H9 (cell line): ENCODE measurements around the gene LHPP. TPM values are rescaled to one million over a fixed set of nuclear protein-coding genes. Genes with fewer than 3 reads are reported as not detected.

Experiments
- DNase-seq: peaks from one replicate; pipeline ENCODE4 v3.0.0-alpha.2; 2017
- H2AFZ ChIP-seq: one replicate; pipeline ENCODE4 v1.6.1; 2013; ENCODE audit warnings: mild to moderate bottlenecking, low read length, control low read depth, moderate library complexity
- H2AK5ac ChIP-seq: 2 replicates; pipeline ENCODE4 v1.6.1; 2013; ENCODE audit warnings: low read length, control low read depth, mixed read lengths; ENCODE audit not compliant: insufficient read length
- H2BK120ac ChIP-seq: one replicate; pipeline ENCODE4 v1.6.1; 2013; ENCODE audit warnings: low read depth, mild to moderate bottlenecking, low read length, control low read depth, inconsistent platforms; ENCODE audit not compliant: poor library complexity, severe bottlenecking
- H2BK12ac ChIP-seq: 2 replicates; pipeline ENCODE4 v1.6.1; 2013; ENCODE audit warnings: low read length, control low read depth, mixed read lengths, low read depth; ENCODE audit not compliant: insufficient read length
- H2BK15ac ChIP-seq: 2 replicates; pipeline ENCODE4 v1.6.1; 2013; ENCODE audit warnings: low read depth, low read length, control low read depth
- H2BK20ac ChIP-seq: one replicate; pipeline ENCODE4 v1.6.1; 2013; ENCODE audit warnings: low read depth, mild to moderate bottlenecking, low read length, control low read depth, inconsistent platforms; ENCODE audit not compliant: poor library complexity, severe bottlenecking
- H2BK5ac ChIP-seq: 2 replicates; pipeline ENCODE4 v1.6.1; 2013; ENCODE audit warnings: low read length, control low read depth, mixed read lengths; ENCODE audit not compliant: insufficient read length
- H3K14ac ChIP-seq: 2 replicates; pipeline ENCODE4 v1.6.1; 2013; ENCODE audit warnings: low read length, control low read depth; ENCODE audit not compliant: insufficient read depth
- H3K18ac ChIP-seq: 2 replicates; pipeline ENCODE4 v1.6.1; 2013; ENCODE audit warnings: low read depth, mild to moderate bottlenecking, mixed read lengths, low read length, control low read depth; ENCODE audit not compliant: insufficient read length
- H3K23ac ChIP-seq: 2 replicates; pipeline ENCODE4 v1.6.1; 2013; ENCODE audit warnings: low read length, control low read depth, mixed read lengths, low read depth; ENCODE audit not compliant: insufficient read length
- H3K23me2 ChIP-seq: 2 replicates; pipeline ENCODE4 v1.6.1; 2013; ENCODE audit warnings: low read depth, mild to moderate bottlenecking, mixed read lengths, low read length, control low read depth; ENCODE audit not compliant: insufficient read length, poor library complexity, severe bottlenecking
- H3K27ac ChIP-seq: 2 replicates; pipeline ENCODE4 v1.5.1; 2013; ENCODE audit warnings: low read length, control low read depth, mixed read lengths, low read depth; ENCODE audit not compliant: insufficient read length
- H3K27me3 ChIP-seq: 2 replicates; pipeline ENCODE4 v1.6.1; 2013; ENCODE audit warnings: low read length, control low read depth, inconsistent platforms; ENCODE audit not compliant: insufficient read depth
- H3K4ac ChIP-seq: 2 replicates; pipeline ENCODE4 v1.6.1; 2013; ENCODE audit warnings: low read depth, mild to moderate bottlenecking, control low read depth, inconsistent platforms, low read length, moderate library complexity
- H3K4me1 ChIP-seq: 2 replicates; pipeline ENCODE4 v1.6.1; 2013; ENCODE audit warnings: low read length, control low read depth, inconsistent platforms; ENCODE audit not compliant: insufficient read depth
- H3K4me2 ChIP-seq: 2 replicates; pipeline ENCODE4 v1.6.1; 2013; ENCODE audit warnings: low read length, control low read depth, mixed read lengths; ENCODE audit not compliant: insufficient read length, insufficient read depth
- H3K56ac ChIP-seq: 2 replicates; pipeline ENCODE4 v1.6.1; 2013; ENCODE audit warnings: low read depth, mild to moderate bottlenecking, mixed read lengths, low read length, control low read depth; ENCODE audit not compliant: insufficient read length
- H3K79me1 ChIP-seq: 2 replicates; pipeline ENCODE4 v1.6.1; 2013; ENCODE audit warnings: low read depth, mild to moderate bottlenecking, moderate library complexity, low read length, control low read depth, inconsistent platforms; ENCODE audit not compliant: insufficient read depth, poor library complexity, severe bottlenecking
- H3K79me2 ChIP-seq: 2 replicates; pipeline ENCODE4 v1.6.1; 2013; ENCODE audit warnings: low read length, control low read depth, inconsistent platforms; ENCODE audit not compliant: insufficient read depth
- H3K9ac ChIP-seq: 2 replicates; pipeline ENCODE4 v1.6.1; 2013; ENCODE audit warnings: low read length, control low read depth, mixed read lengths; ENCODE audit not compliant: insufficient read length; ENCODE audit errors: extremely low read depth
- H3K9me3 ChIP-seq: one replicate; pipeline ENCODE4 v1.6.1; 2013; ENCODE audit warnings: low read depth, low read length, inconsistent platforms; ENCODE audit not compliant: control insufficient read depth
- H3T11ph ChIP-seq: one replicate; pipeline ENCODE4 v1.6.1; 2013; ENCODE audit warnings: mild to moderate bottlenecking, low read length, control low read depth, inconsistent platforms
- H4K20me1 ChIP-seq: one replicate; pipeline ENCODE4 v1.6.1; 2013; ENCODE audit not compliant: control insufficient read depth, insufficient read length, insufficient read depth
- H4K5ac ChIP-seq: 2 replicates; pipeline ENCODE4 v1.6.1; 2013; ENCODE audit warnings: low read depth, mild to moderate bottlenecking, mixed read lengths, low read length, control low read depth; ENCODE audit not compliant: insufficient read length
- H4K8ac ChIP-seq: replicated peaks from 2 replicates; pipeline ENCODE4 v1.6.1; 2013; ENCODE audit warnings: low read length, control low read depth, mixed read lengths, low read depth; ENCODE audit not compliant: insufficient read length
- H4K91ac ChIP-seq: 2 replicates; pipeline ENCODE4 v1.6.1; 2013; ENCODE audit warnings: low read depth, mild to moderate bottlenecking, moderate library complexity, mixed read lengths, low read length, control low read depth; ENCODE audit not compliant: insufficient read length
- H3K27ac Mint-ChIP-seq, 3 experiments: 2 replicates in 2 of 3; 3 replicates in 1 of 3; pipeline ENCODE4 v1.8.0; 2020 to 2021; ENCODE audit warnings: mixed read lengths in 3 of 3, mild to moderate bottlenecking in 1 of 3, moderate library complexity in 1 of 3
- H3K27me3 Mint-ChIP-seq: 2 replicates; pipeline ENCODE4 v1.8.0; 2021; ENCODE audit warnings: low read depth, mild to moderate bottlenecking, moderate library complexity, mixed read lengths
- H3K36me3 Mint-ChIP-seq, 3 experiments: 2 replicates in 2 of 3; 3 replicates in 1 of 3; pipeline ENCODE4 v1.8.0; 2020 to 2021; ENCODE audit warnings: low read depth in 3 of 3, mixed read lengths in 3 of 3; ENCODE audit not compliant: insufficient read depth in 1 of 3
- H3K4me1 Mint-ChIP-seq, 2 experiments: 2 replicates each; pipeline ENCODE4 v1.8.0; 2020; ENCODE audit warnings: mixed read lengths in 2 of 2
- H3K4me3 Mint-ChIP-seq, 2 experiments: 2 replicates in 1 of 2; 3 replicates in 1 of 2; pipeline ENCODE4 v1.8.0; 2020 to 2021; ENCODE audit warnings: mild to moderate bottlenecking in 2 of 2, mixed read lengths in 2 of 2, moderate library complexity in 1 of 2
- H3K9me3 Mint-ChIP-seq, 2 experiments: 2 replicates in 1 of 2; 3 replicates in 1 of 2; pipeline ENCODE4 v1.8.0; 2020; ENCODE audit warnings: mild to moderate bottlenecking in 2 of 2, mixed read lengths in 2 of 2, moderate library complexity in 1 of 2
- CTCF ChIP-seq: fragments of 200-600 bp; sonication (generic); conservative IDR thresholded peaks from 3 replicates; pipeline ENCODE4 v1.8.0; 2021; ENCODE audit warnings: antibody characterized with exemption, mild to moderate bottlenecking
- WGBS: extraction: QIAGEN DNeasy Blood & Tissue Kit; methylation state at CpG from one replicate; pipeline ENCODE4 v1.1.7; 2013; ENCODE audit warnings: missing lambda C conversion rate, low lambda C conversion rate, mixed read lengths; ENCODE audit not compliant: insufficient read length; ENCODE audit errors: extremely low coverage; 5-methylcytosine and 5-hydroxymethylcytosine counted together
- total RNA-seq: library from RNA; stranded (reverse); gene quantifications from 2 replicates; pipeline ENCODE4 v1.2.1, GENCODE V29; 2021

Gene LHPP
- total RNA-seq, 1 experiment from 2014 or later = 29.6 TPM

- Histone ChIP-seq H2AFZ (no peak overlapping the region), H2BK120ac (no peak overlapping the region), H2BK12ac (no peak overlapping the region), H2BK15ac (no peak overlapping the region), H4K8ac (no peak overlapping the region), H2BK5ac (no peak overlapping the region), H3K9ac (no peak overlapping the region), H4K91ac (no peak overlapping the region), H3T11ph (no peak overlapping the region), H3K4me1 (peaks cover 3% of the 10 kb centered on the region; the same call in 1 of the 2 replicates), H4K5ac (no peak overlapping the region), H3K27me3 (no peaks in the 10 kb centered on the region), H2AK5ac (no peak overlapping the region), H2BK20ac (no peak overlapping the region), H4K20me1 (no peaks in the 10 kb centered on the region), H3K79me1 (no peaks in the 10 kb centered on the region), H3K79me2 (no peaks in the 10 kb centered on the region), H3K14ac (peak overlapping the region; percentile 19; the same call in 1 of the 2 replicates), H3K23me2 (no peaks in the 10 kb centered on the region), H3K27ac (no peak overlapping the region), H3K9me3 (no peaks in the 10 kb centered on the region), H3K23ac (no peak overlapping the region), H3K4me2 (no peak overlapping the region), H3K18ac (no peak overlapping the region), H3K4ac (no peak overlapping the region), H3K56ac (no peak overlapping the region)
- no peak for DNase-seq
- Mint-ChIP-seq H3K27me3 (peaks cover 1% of the 10 kb centered on the region; the same call in 1 of the 2 replicates), H3K4me3 (0 out of 5 replicates have a peak overlapping the region, but pooled peaks of 1 of the 2 experiments have one; percentile 3), H3K36me3 (peaks cover 0 to 3% (median under 1%) of the 10 kb centered on the region in 3 experiments; a peak in 4 of 7 replicates), H3K27ac (peak overlapping the region; percentile 25 to 75 (median 38); a peak in 2 of 7 replicates), H3K9me3 (0 out of 5 replicates have a peak, but pooled peaks cover 0 to under 1% of the 10 kb centered on the region in 2 experiments), H3K4me1 (peaks cover 28 to 32% of the 10 kb centered on the region in 2 experiments)
- no CpG with 5 or more reads among the region's 6 CpGs for WGBS
- TF ChIP-seq CTCF = no peak
These were observed 167.8 kb downstream of the LHPP start for GRCh38 chr10:124629415-124629814.
